Activated T-helper 17 cell treated with anti-CD3 and anti-CD28 coated beads, Interleukin-2, amount 50 U/mL, for 72 hours (primary cell): Measurements from ENCODE around the gene S100A6. TPM values are rescaled to one million over a fixed set of nuclear protein-coding genes. Genes with fewer than 3 reads are reported as not detected.

Source experiments
- ATAC-seq: fragments of 150-1000 bp; cut with Tn5 transposase; replicated peaks from 2 replicates; pipeline ENCODE4 v1.10.0; 2021; ENCODE audit warnings: mild to moderate bottlenecking, moderate library complexity
- H3K27ac Mint-ChIP-seq: one replicate; pipeline ENCODE4 v1.8.0; 2022; ENCODE audit warnings: mixed read lengths
- H3K27me3 Mint-ChIP-seq: one replicate; pipeline ENCODE4 v1.8.0; 2022; ENCODE audit warnings: mixed read lengths
- H3K36me3 Mint-ChIP-seq: one replicate; pipeline ENCODE4 v1.8.0; 2022; ENCODE audit warnings: low read depth, mild to moderate bottlenecking, mixed read lengths
- H3K4me1 Mint-ChIP-seq: one replicate; pipeline ENCODE4 v1.8.0; 2022; ENCODE audit warnings: mixed read lengths
- H3K4me3 Mint-ChIP-seq: one replicate; pipeline ENCODE4 v1.8.0; 2022; ENCODE audit warnings: mild to moderate bottlenecking, mixed read lengths
- H3K9me3 Mint-ChIP-seq: one replicate; pipeline ENCODE4 v1.8.0; 2022; ENCODE audit warnings: mixed read lengths
- total RNA-seq, 2 donors: library from RNA; stranded (reverse); gene quantifications; one replicate each; pipeline ENCODE4 v1.2.3, GENCODE V29; 2022

The S100A6 gene
- total RNA-seq, 2 donors from 2014 or later = 530 to 753 TPM

DNA sequence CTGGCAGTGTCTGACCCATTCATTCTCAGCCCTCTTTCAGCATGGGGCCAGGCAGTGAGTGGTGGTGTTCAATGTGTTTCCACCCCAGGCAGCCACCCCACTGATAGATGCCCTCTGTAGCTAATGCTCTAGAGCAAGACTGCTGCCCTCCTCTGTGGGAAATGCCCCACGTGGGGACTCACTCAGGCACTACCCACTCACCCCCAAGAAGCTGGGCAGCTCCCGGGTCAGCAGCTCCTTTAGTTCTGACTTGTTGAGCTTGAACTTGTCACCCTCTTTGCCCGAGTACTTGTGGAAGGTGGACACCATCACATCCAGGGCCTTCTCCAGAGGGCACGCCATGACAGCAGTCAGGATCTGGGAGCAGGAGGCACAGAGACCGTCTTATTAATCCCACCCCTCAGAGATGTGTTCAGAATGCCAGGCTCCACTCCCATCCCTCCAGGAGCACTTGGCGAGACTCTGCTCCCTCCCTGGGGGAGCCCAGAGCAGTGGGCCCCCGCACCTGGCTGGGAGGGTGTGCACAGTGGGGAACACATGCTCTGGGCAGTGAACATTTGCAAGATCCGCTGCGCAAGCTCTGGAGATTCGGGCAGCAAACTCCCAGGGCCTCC is 8.8 kb upstream of the S100A6 start:
- Mint-ChIP-seq H3K36me3 (peaks cover 51% of the 10 kb centered on the region), H3K4me1 (peaks cover 51% of the 10 kb centered on the region)
- ATAC-seq = no peak

DNA sequence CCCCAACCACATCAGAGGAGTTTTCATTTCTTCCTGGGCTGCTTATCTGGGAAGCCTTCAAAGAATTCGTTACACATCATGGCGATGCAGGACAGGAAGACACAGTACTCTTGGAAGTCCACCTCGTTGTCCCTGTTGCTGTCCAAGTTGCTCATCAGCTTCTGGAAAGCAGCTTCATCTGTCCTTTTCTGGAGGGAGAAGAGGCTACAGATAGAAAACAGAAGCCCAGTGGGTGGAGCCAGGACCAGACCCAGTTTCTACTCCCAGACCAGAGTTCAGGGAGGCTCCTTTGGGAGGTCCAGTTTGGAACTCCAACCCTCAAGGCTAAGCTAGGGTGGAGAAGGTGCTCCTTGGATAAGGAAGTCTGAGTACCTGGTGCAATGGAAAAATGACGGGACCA is 7.9 kb upstream of the S100A6 start:
- peaks cover 51% of the 10 kb centered on the region for H3K36me3 Mint-ChIP-seq
- H3K27ac Mint-ChIP-seq = peak overlapping the region; percentile 98
- no peaks in the 10 kb centered on the region for H3K27me3 Mint-ChIP-seq
- no peaks in the 10 kb centered on the region for H3K9me3 Mint-ChIP-seq
- peaks cover 55% of the 10 kb centered on the region for H3K4me1 Mint-ChIP-seq
- no peak for ATAC-seq
- peak overlapping the region; percentile 98 for H3K4me3 Mint-ChIP-seq

More for the DNA sequence above, 8.8 kb upstream of the S100A6 start:
- Mint-ChIP-seq H3K27ac (peak overlapping the region; percentile 98), H3K27me3 (no peaks in the 10 kb centered on the region), H3K9me3 (no peaks in the 10 kb centered on the region), H3K4me3 (peak overlapping the region; percentile 98)

DNA sequence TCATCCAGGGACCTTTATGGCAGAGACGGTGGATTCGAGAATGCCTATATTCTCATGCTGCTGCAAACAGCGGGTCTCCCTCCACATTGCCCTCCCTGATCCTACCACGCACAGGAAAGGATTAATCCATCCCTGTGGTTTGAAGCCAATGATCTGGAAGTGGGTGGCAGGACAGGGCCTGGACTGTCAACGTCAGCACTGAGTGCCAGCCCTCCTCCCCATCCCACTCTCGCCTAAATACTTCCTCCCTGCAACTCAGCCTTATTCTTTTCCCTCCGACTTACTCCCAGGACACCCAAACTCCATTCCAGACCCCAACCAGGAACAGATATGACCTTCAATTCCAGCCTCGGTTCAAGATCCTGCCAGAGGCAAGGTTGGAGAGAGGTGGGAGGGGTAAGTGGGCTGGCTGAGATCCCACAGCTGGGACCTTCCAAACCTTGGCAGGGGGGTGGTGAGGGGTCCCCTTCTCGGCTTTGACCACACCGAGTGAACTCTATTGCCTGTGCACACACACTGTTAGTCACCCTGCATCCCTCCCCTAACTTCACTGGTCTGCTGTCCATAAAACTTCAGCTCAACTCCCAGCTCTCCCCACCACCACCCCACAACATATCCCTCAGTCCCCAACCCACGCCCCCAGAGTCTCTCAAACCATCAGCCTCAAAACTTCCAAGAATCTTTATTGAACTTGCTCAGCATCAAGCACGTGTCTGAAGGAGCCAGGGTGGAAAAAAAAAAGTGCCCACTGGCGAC is 7.3 kb upstream of the S100A6 start:
- Mint-ChIP-seq H3K36me3 (peaks cover 51% of the 10 kb centered on the region), H3K4me1 (peaks cover 55% of the 10 kb centered on the region), H3K27ac (peak overlapping the region; percentile 98), H3K4me3 (peak overlapping the region; percentile 98), H3K9me3 (no peaks in the 10 kb centered on the region), H3K27me3 (no peaks in the 10 kb centered on the region)
- no peak for ATAC-seq

DNA sequence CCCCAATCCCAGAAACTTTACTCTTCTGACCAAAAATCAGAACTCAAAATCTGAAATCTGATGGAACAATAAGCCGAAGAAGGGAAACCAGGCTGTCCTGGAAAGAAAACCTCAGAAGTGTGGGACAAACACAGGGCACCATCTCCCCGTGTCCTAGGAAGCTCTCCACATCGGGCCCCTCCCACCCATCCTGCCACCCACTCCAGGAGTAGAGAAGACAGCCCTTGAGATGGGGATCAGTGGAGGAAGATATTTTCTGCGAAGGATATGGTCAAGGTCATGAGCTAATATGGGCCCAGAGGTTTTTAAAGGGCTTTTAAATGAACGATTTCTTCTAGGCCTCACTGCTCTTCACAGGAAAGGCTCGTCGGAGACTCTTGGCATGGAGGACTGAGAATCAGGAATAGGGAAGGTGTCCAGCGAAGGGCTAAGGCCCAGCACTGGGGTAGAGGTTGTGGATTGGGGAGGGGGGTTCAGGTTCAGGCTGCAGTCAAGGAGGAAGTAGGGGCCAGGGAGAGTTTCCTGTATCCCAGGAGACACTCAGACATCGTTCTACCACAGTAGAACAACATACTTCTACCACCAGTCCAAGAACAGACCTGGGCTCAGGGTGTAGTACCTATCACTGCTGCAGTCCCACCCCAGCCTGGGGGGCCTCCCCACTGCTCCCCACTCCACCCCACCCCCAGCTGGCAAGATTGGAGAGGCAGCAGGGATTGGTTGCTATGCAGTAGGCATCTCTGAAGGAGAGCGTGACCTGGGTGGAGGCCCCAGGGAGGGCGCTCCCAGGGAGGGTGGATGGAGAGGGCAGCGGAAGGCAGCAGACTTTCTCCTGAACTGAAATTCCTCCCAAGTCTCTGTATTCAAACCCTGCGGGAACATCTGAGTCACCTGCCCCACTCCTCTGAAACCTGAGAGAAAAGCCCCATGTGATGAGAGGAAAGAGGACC is 6.1 kb upstream of the S100A6 start:
- peaks cover 55% of the 10 kb centered on the region for H3K4me1 Mint-ChIP-seq
- peak overlapping the region; percentile 98 for H3K4me3 Mint-ChIP-seq
- H3K27me3 Mint-ChIP-seq = no peaks in the 10 kb centered on the region
- peaks cover 51% of the 10 kb centered on the region for H3K36me3 Mint-ChIP-seq
- ATAC-seq = no peak
- peak overlapping the region; percentile 98 for H3K27ac Mint-ChIP-seq
- no peaks in the 10 kb centered on the region for H3K9me3 Mint-ChIP-seq

DNA sequence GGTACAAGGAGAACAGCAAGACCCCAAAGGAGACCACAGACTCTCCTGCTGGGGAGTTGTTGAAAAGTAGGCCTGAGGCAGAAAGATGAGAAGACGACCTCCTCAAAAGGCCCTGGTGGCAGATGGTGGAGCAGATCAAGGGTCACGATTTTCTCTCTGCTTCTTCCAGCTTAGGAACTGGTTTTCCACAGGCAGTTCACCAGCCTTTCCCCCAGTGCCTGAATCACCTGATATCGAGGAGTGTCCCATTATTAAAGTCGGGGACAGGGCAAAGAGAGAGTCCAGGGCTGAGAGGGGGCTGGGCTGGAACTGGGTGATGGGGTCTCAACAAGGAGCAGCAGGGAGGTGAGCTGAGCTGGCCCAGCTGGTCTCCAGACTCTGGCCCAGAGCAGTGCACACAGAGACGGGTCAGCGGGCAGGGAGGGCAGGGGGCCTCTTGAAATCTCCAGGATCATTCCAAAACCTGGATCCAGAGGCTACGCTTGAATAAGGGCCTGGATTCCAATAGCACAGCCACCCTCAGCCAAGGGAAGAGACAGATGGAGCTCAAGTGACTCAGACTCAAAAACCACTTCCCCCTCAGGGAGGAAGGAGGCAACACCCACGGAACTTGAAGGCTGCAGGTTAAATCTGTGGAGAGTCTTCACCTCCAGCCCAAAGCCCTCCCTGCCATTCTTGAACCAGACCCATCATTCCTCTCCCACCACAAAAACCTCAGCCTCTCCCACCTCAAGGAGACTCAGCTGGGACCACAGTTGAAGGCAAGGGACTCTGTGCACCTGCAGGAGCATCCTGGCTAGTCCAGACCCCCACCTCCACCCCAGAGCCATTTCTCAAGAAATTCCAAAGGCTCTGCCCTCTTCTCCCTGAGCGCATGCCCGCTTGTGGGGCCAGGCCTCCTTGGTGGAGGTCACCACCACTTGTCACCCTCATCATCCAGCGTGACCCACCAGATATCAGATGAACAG is 4.9 kb upstream of the S100A6 start, which contains the start of gene S100A5:
TSS of gene S100A5 (minus strand) at position 541 of the 968 bp plus-strand sequence. CDS start 743 bp downstream, outside the sequence.
- no peaks in the 10 kb centered on the region for H3K27me3 Mint-ChIP-seq
- peaks cover 55% of the 10 kb centered on the region for H3K4me1 Mint-ChIP-seq
- H3K36me3 Mint-ChIP-seq = peaks cover 54% of the 10 kb centered on the region
- peak within 1 kb of the TSS; percentile 98 for H3K4me3 Mint-ChIP-seq
- ATAC-seq = peak; percentile 15
- no peaks in the 10 kb centered on the region for H3K9me3 Mint-ChIP-seq
- H3K27ac Mint-ChIP-seq = peak within 1 kb of the TSS; percentile 98

DNA sequence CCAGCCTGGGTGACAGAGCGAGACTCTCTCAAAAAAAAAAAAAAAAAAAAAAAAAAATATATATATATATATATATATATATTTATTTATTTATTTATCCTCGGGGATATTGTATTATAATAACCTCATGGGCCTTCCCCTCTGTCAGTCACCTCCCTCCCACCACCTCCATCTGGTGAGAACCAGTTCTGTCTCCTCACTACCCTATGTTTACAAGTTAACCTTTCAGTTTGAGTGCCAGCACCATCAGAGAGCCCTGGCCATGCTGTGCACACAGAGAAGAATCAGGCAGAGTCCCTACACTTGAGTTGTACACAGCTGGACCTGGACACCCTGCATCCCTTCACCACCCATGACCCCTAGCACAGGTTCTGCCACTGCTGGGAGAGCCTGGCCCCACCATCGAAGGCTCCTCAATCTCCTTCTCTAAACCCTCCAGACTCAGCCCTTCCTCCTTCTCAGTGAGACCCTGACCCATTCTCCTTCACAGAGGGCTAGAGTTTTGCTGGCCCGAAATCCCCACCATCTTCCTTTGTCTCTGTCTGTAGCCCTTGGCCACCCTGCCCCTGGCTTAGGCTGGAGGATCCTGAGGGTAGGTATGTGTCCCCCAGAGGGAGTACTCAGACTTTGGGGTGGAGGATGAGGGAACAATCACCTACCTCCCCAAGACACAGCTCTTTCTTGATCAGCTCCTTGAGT is 3.8 kb upstream of the S100A6 start:
- Mint-ChIP-seq H3K9me3 (no peaks in the 10 kb centered on the region), H3K4me1 (peaks cover 54% of the 10 kb centered on the region), H3K4me3 (peak overlapping the region; percentile 98), H3K36me3 (peaks cover 54% of the 10 kb centered on the region), H3K27me3 (no peaks in the 10 kb centered on the region), H3K27ac (peak overlapping the region; percentile 98)
- no peak for ATAC-seq

DNA sequence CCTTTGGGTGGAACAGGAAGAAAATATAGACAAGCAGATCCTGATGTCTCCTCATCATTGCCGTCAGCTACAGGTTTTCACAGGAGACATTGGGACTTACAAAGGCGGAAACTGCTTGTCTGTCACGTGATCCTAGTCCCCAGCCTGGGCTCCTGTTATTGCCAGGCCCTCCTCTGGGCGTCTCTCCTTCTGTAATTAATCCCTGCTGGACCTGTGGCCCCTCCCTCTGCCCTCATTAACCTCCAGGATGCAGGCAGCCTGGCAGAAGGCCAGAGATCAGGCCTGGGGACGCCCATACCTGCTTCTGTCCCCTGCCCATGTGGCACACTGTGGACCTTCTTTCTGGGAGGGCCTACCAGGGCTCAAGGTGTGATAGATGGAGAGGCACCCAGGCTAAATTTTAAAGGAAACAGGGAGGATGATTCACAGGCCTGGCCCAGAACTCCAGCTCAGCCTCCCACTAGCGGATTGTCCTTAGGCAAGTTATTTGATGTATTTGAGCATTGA is 2.6 kb upstream of the S100A6 start:
- Mint-ChIP-seq H3K36me3 (peaks cover 54% of the 10 kb centered on the region), H3K4me3 (peak overlapping the region; percentile 96), H3K4me1 (peaks cover 57% of the 10 kb centered on the region), H3K27ac (no peak overlapping the region), H3K9me3 (no peaks in the 10 kb centered on the region), H3K27me3 (no peaks in the 10 kb centered on the region)
- ATAC-seq = no peak

DNA sequence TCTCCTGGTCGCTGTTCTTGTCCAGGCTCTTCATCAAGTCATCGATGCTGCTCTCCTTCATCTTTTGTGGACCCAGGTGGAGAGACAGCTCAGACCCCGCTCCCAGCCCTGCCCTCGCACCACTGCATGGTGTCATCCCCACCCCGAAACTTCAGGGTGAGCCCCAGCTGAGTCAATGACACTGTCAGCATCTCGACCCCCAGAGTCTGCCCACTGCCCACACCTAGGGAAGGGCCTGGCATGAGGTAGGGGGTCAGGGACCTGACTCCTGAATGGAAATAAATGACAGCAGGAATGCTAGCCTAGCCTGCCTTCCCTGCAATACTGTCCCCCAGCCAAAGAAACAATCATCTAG is 1.6 kb upstream of the S100A6 start:
- H3K4me1 Mint-ChIP-seq = peaks cover 55% of the 10 kb centered on the region
- no peaks in the 10 kb centered on the region for H3K9me3 Mint-ChIP-seq
- H3K4me3 Mint-ChIP-seq = peak overlapping the region; percentile 96
- H3K36me3 Mint-ChIP-seq = peaks cover 54% of the 10 kb centered on the region
- peak overlapping the region; percentile 94 for H3K27ac Mint-ChIP-seq
- no peaks in the 10 kb centered on the region for H3K27me3 Mint-ChIP-seq
- no peak for ATAC-seq

DNA sequence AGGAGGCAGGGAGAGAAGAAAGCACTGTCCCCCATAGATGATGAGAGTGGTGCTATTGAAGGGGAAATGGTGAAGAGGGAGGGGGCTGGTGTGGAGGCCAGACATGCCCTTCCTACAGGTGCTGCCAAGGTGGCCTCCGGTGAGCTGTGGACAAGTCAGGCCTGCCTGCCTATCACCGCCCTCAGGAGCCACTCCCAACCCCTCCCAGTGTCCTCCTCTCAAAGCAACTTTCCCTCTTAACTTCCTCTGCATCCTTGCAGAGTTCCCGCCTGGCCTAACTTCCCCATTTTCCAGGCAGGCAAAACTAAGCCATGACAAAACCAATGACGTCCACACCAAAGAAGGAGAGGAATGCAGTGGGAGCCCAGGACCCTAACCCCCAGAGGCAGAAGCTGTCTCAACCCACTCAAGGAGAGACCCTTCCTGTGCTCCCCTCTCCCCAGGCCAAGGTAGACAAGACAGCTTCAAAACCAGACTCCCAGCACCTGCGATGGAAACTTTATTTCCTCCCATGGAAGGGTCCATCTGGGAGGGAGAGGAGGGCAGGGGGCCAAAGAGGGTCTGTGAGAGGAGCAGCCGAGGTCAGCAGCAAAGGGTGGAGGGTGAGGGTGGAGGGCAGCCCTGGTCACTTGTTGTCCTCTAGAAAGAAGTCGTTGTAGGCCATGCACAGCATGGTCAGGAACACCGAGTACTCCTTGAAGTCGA is 1.0 kb upstream of the S100A6 start:
- H3K27ac Mint-ChIP-seq = peak overlapping the region; percentile 94
- no peaks in the 10 kb centered on the region for H3K27me3 Mint-ChIP-seq
- H3K9me3 Mint-ChIP-seq = no peaks in the 10 kb centered on the region
- ATAC-seq = no peak
- H3K4me3 Mint-ChIP-seq = peak overlapping the region; percentile 96
- H3K4me1 Mint-ChIP-seq = peaks cover 55% of the 10 kb centered on the region
- peaks cover 54% of the 10 kb centered on the region for H3K36me3 Mint-ChIP-seq

DNA sequence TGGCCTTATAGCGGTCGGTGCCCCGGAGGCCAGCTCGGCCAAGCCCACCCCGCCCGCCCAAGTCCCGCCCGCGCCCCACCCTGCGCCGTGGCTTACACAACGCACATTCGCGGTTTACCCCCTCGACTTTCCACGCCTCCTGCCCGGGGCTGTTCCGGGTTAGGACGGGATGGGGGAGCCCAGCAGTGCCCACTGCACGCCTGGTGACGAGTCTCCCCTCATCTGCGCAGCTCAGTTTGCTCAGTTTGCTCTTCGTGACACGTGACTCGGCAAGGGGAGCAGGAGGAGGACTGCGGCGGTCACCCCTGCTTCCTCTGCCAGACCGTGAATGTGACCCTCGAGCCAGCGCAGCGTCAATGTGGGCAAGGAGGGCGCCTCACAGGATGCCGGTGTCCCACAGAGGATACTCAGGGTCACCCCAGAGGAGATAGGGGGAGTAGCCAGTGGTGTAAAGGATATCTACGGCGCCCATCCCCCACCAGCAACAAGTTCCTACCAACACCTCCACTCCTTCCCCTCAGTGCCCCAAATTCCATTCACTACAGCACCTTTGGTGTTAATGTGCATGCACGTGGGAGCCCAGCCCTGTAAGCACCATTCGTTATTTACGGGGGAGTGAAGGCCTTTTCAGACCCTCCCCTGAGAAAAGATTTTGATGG is 350 bp upstream of the S100A6 start:
- peak; percentile 62 for ATAC-seq
- Mint-ChIP-seq H3K27ac (peak overlapping the region; percentile 94), H3K27me3 (no peaks in the 10 kb centered on the region), H3K4me1 (peaks cover 55% of the 10 kb centered on the region), H3K4me3 (peak overlapping the region; percentile 96), H3K9me3 (no peaks in the 10 kb centered on the region), H3K36me3 (peaks cover 49% of the 10 kb centered on the region)

DNA sequence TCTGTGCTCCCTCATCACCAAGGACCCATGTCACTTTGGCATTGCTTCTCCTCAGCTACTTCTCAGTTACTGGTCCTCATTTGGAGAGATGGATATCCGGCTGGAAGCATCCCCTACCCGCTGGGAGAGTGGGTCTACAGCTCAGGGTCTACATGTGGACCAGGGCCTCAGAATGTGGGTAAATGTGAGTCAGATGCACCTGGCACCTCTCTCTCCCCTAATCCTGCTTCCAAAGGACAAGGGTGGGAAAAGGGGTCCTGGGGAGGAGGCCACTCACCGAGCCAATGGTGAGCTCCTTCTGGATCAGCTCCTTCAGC is 908 bp downstream of the S100A6 start:
- peak overlapping the region; percentile 96 for H3K4me3 Mint-ChIP-seq
- H3K27me3 Mint-ChIP-seq = no peaks in the 10 kb centered on the region
- peaks cover 45% of the 10 kb centered on the region for H3K4me1 Mint-ChIP-seq
- peaks cover 46% of the 10 kb centered on the region for H3K36me3 Mint-ChIP-seq
- no peak for ATAC-seq
- peak overlapping the region; percentile 94 for H3K27ac Mint-ChIP-seq
- H3K9me3 Mint-ChIP-seq = no peaks in the 10 kb centered on the region

DNA sequence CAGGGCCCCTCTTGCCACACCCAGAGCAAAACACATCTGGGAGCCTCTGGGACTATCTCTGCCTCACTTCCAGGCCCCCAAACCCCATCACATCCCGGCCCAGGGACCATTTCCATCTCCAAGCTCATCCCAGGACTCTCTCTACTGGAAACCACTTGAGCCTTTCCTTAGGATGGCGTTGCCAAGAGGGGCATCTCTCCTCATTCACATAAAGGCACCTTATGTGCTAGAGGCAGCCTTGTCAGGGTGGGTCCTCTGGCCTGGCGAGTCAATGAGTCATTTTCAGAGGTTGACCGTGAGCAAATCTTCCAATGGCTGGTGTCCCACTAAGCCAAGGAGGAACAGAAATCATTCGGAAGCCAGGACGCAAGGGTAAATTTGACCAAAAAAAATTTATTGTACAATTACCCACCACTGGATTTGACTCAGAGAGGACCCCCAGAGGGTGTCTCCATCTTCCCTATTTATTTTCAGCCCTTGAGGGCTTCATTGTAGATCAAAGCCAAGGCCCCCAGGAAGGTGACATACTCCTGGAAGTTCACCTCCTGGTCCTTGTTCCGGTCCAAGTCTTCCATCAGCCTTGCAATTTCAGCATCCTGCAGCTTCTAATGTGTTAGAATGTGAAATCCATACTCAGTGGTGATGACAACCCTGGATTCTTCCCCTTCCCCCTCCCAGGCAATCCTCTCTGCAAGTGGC is 1.4 kb downstream of the S100A6 start:
- Mint-ChIP-seq H3K4me1 (peaks cover 40% of the 10 kb centered on the region), H3K4me3 (peak overlapping the region; percentile 96), H3K36me3 (peaks cover 46% of the 10 kb centered on the region), H3K27me3 (no peaks in the 10 kb centered on the region), H3K27ac (peak overlapping the region; percentile 94), H3K9me3 (no peaks in the 10 kb centered on the region)
- no peak for ATAC-seq
